ENCODE data around the gene PPIE.

DNA sequence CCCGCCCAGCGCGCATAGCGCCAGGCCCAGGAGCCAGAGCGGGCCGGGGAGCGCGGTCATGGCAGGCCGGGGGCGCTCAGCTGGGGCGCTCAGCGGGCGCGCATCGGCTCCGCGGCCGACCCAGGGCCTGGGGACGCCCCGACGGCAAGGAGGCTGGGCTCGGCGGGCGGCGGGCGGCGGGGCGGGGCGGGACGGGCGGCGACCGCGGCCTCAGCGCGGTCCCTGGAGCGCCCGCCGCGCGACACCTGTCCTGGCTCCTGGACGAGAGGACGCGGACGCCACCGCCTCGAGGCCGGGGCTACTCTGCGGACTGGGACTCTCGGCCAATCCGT is 49.7 kb downstream of the PPIE start:
- TF ChIP-seq, protein P1, sequence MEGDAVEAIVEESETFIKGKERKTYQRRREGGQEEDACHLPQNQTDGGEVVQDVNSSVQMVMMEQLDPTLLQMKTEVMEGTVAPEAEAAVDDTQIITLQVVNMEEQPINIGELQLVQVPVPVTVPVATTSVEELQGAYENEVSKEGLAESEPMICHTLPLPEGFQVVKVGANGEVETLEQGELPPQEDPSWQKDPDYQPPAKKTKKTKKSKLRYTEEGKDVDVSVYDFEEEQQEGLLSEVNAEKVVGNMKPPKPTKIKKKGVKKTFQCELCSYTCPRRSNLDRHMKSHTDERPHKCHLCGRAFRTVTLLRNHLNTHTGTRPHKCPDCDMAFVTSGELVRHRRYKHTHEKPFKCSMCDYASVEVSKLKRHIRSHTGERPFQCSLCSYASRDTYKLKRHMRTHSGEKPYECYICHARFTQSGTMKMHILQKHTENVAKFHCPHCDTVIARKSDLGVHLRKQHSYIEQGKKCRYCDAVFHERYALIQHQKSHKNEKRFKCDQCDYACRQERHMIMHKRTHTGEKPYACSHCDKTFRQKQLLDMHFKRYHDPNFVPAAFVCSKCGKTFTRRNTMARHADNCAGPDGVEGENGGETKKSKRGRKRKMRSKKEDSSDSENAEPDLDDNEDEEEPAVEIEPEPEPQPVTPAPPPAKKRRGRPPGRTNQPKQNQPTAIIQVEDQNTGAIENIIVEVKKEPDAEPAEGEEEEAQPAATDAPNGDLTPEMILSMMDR (conservative IDR thresholded peaks at IDR 0.05; ENCODE audit: low read depth, low read length), result no peak
- no peak for TF ChIP-seq EZH2 (IDR thresholded peaks at IDR 0.05; ENCODE audit: borderline replicate concordance, low read depth, low read length, poor library complexity, severe bottlenecking)
